Psoas muscle (tissue), 8 donors: ENCODE measurements around the gene SERPINB1. TPM values are rescaled to one million over a fixed set of nuclear protein-coding genes. Genes with fewer than 3 reads are reported as not detected.
"Not testable (repeated sequence)": the region's sequence is repeated elsewhere in the genome, so short reads cannot be mapped to it uniquely, and the experiment has no call there.

Experiments
- ATAC-seq, 4 donors: fragments of 200-7000 bp; cut with Tn5 transposase; one replicate each; pipeline ENCODE4 v1.9.1; 2020; ENCODE audit warnings: moderate library complexity in 3 of 4, mild to moderate bottlenecking in 2 of 4
- DNase-seq, 2 donors: peaks; one replicate each; pipeline ENCODE4 v3.0.0-alpha.2; 2020
- H3K27ac ChIP-seq: fragments of 200-600 bp; one replicate; pipeline ENCODE4 v1.8.0; 2022
- H3K27me3 ChIP-seq, 3 donors: fragments of 200-600 bp in 1 of 3; one replicate each; pipeline versions ENCODE4 v1.6.1 to v1.8.0; 2013 to 2022; ENCODE audit warnings: low read length in 2 of 3, mild to moderate bottlenecking in 2 of 3, moderate library complexity in 1 of 3; ENCODE audit not compliant: insufficient read depth in 3 of 3
- H3K36me3 ChIP-seq, 2 donors: fragments of 200-600 bp in 1 of 2; one replicate each; pipeline versions ENCODE4 v1.6.1 to v1.8.0; 2013 to 2022; ENCODE audit warnings: low read depth in 1 of 2, mild to moderate bottlenecking in 1 of 2, moderate library complexity in 1 of 2; ENCODE audit not compliant: insufficient read depth in 1 of 2
- H3K4me1 ChIP-seq: fragments of 200-600 bp; one replicate; pipeline ENCODE4 v1.8.0; 2022
- H3K4me3 ChIP-seq: fragments of 200-600 bp; one replicate; pipeline ENCODE4 v1.8.0; 2022; ENCODE audit warnings: mild to moderate bottlenecking
- H3K9me3 ChIP-seq: fragments of 200-600 bp; one replicate; pipeline ENCODE4 v1.8.0; 2022
- WGBS, 3 donors: extraction: QIAGEN DNeasy Blood & Tissue Kit; methylation state at CpG; one replicate each; pipeline versions ENCODE4 v1.1.6 to v1.1.7; 2013; 5-methylcytosine and 5-hydroxymethylcytosine counted together
- intact Hi-C, 2 donors: fragments of 100-400 bp; cut with DNase I; formaldehyde crosslinking; loops; one replicate each; pipeline versions ENCODE4 v1.11.0 to v1.14.2; 2022
- polyA plus RNA-seq, 3 donors: library from polyadenylated mRNA; stranded (reverse); fragments of 200-250 nt; gene quantifications; one replicate each; pipeline ENCODE4 v1.2.3, GENCODE V29; 2013
- total RNA-seq, 4 donors: library from RNA; stranded (reverse); fragmentation: NEBNext Ultra II Directional in 2 of 4; extraction: Animal tissue kit (Norgen Biotek cat#: 25700) in 2 of 4; gene quantifications; one replicate each; pipeline versions ENCODE4 v1.2.1 to v1.2.4, GENCODE V29; 2021 to 2023
- TF ChIP-seq, protein P1 (sequence below): fragments of 200-600 bp; IDR thresholded peaks from one replicate; pipeline ENCODE4 v1.8.0; 2022; ENCODE audit warnings: antibody characterized with exemption
- donor health status: healthy with polysubstance abuse.
- donor health status: DM: no; HTN: no; CAD: no; lungs with moderate emphysema.
- donor health status: Bipolar disorder and iron deficiency.
- donor health status: healthy.
- donor health status: DM: yes; HTN: yes; CAD: no.
- donor health status: DM: no; HTN: no; CAD: no.
- donor health status: DM: no; HTN: no; CAD: no.
- donor health status: DM: yes; HTN: yes; CAD: no.

Gene SERPINB1
- total and polyA plus RNA-seq, 7 donors, result 10.2 to 131 (median 43.6) TPM

DNA sequence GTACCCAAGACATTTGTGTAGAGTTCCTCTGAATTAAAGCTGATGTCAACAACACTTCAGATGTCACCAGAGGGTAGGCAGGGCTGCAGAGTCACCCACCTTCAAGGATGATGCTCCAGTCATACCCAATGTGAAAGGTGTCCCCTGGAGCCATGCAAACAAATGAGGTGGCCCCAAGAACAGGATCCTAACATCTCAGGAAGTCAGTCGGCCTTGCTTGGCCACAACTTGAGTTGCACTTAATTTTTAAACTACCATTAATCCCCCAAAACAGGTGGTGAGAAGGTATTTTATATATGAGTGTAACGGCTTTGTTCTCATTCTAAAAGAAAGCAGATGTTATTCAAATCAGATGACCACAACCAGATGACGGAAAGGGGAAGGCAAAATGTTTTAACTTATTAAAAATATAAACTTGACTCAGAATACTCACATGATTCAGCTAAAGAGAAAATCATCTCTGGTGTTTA, 21.1 kb upstream of the SERPINB1 start:
- ATAC-seq (no peak), DNase-seq (no peak)
- no peak overlapping the region for H3K27ac ChIP-seq
- TF ChIP-seq, protein P1, sequence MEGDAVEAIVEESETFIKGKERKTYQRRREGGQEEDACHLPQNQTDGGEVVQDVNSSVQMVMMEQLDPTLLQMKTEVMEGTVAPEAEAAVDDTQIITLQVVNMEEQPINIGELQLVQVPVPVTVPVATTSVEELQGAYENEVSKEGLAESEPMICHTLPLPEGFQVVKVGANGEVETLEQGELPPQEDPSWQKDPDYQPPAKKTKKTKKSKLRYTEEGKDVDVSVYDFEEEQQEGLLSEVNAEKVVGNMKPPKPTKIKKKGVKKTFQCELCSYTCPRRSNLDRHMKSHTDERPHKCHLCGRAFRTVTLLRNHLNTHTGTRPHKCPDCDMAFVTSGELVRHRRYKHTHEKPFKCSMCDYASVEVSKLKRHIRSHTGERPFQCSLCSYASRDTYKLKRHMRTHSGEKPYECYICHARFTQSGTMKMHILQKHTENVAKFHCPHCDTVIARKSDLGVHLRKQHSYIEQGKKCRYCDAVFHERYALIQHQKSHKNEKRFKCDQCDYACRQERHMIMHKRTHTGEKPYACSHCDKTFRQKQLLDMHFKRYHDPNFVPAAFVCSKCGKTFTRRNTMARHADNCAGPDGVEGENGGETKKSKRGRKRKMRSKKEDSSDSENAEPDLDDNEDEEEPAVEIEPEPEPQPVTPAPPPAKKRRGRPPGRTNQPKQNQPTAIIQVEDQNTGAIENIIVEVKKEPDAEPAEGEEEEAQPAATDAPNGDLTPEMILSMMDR, result no peak
- peaks cover 13% of the 10 kb centered on the region for H3K4me1 ChIP-seq
- no peaks in the 10 kb centered on the region for H3K36me3 ChIP-seq
- WGBS, 3 donors, result 46 to 54% (median 50%) methylated on average over 3 of the region's 3 CpGs
- intact Hi-C loops, result no loop called here
- no peaks in the 10 kb centered on the region for H3K27me3 ChIP-seq
- no peak overlapping the region for H3K4me3 ChIP-seq
- H3K9me3 ChIP-seq, result no peaks in the 10 kb centered on the region

DNA sequence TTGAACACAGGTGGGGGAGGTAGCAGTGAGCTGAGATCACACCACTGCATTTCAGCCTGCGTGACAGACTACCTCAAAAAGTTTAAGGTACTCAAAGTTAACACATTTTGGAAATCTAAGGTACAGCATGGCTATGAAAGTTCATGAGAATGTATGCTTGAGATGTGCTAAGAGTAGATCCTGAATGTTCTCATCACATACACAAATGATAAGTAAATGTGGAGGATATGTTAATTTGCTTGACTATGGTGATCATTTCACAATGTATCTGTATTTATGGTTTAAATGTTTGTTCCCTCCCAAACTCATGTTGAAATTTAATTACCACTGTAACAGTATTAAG, 20.1 kb upstream of the SERPINB1 start:
- no peak overlapping the region for H3K27ac ChIP-seq
- H3K9me3 ChIP-seq, result no peaks in the 10 kb centered on the region
- TF ChIP-seq, protein P1, result no peak
- 96 to 100% (median 100%) methylated on average over 1 of the region's 1 CpG for WGBS, 3 donors
- DNase-seq, result no peak
- H3K4me1 ChIP-seq, result peaks cover 13% of the 10 kb centered on the region
- intact Hi-C loops, result no loop called here
- no peak for ATAC-seq
- H3K4me3 ChIP-seq, result no peak overlapping the region
- no peaks in the 10 kb centered on the region for H3K36me3 ChIP-seq
- H3K27me3 ChIP-seq, result no peaks in the 10 kb centered on the region

DNA sequence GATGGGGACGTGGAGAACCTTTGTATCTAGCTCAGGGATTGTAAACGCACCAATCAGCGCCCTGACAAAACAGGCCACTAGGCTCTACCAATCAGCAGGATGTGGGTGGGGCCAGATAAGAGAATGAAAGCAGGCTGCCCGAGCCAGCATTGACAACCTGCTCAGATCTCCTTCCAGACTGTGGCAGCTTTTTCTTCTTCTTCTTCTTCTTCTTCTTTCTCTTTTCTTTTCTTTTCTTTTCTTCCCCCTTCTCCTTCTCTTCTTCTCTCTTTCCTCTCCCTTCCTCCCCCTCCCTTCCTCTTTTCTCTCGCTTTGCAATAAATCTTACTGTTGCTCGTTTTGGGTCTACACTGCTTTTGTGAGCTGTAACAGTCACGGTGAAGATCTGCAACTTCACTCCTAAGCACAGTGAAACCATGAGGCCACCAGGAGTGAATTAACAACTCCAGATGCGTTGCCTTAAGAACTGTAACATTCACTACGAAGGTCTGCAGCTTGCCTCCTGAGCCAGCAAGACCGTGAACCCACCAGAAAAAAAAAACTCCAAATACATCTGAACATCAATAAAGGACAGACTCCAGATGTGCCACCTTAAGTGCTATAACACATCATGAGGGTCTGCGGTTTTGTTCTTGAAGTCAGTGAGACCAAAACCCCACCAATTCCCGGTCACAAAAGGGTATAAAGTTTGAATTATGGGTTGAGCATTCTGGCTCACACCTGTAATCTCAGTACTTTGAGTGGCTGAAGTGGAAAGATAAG, 19.6 kb upstream of the SERPINB1 start:
- H3K9me3 ChIP-seq, result no peaks in the 10 kb centered on the region
- H3K4me1 ChIP-seq, result peaks cover 9% of the 10 kb centered on the region
- no peaks in the 10 kb centered on the region for H3K36me3 ChIP-seq
- no peak overlapping the region for H3K4me3 ChIP-seq
- TF ChIP-seq, protein P1, result no peak
- WGBS, 3 donors, result 73 to 82% (median 74%) methylated on average over 9 to 11 of the region's 12 CpGs
- DNase-seq (no peak), ATAC-seq (no peak)
- no peaks in the 10 kb centered on the region for H3K27me3 ChIP-seq
- no peak overlapping the region for H3K27ac ChIP-seq
- intact Hi-C loops, result no loop called here

DNA sequence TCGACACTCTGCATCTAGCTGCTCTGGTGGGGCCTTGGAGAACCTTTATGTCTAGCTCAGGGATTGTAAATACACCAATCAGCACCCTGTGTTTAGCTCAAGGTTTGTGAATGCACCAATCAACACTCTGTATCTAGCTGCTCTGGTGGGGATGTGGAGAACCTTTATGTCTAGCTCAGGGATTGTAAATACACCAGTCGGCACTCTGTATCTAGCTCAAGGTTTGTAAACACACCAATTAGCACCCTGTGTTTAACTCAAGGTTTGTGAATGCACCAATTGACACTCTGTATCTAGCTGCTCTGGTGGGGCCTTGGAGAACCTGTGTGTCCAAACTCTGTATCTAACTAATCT, 19.0 kb upstream of the SERPINB1 start:
- DNase-seq, H3K27me3 ChIP-seq, intact Hi-C loops, H3K27ac ChIP-seq, H3K4me1 ChIP-seq, H3K4me3 ChIP-seq, ATAC-seq, H3K9me3 ChIP-seq, H3K36me3 ChIP-seq: not testable (repeated sequence)
- WGBS, 3 donors, result 92 to 100% (median 97%) methylated on average over 2 of the region's 2 CpGs

DNA sequence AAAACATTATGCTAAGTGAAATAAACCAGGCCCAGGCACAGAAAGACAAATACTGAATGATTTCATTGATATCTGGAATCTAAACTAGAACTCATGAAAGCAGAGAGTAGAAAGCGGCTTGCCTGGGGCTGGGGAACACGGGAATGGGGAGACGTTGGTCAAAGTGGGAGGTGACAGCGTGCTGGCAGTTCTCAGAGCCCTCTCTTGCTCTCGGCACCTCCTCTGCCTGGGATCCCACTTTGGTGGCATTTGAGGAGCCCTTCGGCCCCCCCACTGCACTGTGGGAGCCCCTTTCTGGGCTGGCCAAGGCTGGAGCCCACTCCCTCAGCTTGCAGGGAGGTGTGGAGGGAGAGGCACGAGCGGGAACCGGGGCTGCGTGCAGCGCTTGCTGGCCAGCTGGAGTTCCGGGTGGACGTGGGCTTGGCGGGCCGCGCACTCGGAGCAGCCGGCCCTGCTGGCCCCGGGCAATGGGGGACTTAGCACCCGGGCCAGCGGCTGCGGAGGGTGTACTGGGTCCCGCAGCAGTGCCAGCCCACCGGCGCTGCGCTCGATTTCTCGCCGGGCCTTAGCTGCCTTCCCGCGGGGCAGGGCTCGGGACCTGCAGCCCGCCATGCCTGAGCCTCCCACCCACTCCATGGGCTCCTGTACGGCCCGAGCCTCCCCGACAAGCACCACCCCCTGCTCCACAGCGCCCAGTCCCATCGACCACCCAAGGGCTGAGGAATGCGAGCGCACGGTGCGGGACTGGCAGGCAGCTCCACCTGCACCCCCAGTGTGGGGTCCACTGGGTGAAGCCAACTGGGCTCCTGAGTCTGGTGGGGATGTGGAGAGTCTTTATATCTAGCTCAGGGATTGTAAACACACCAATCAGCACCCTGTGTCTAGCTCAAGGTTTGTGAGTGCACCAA, 18.4 kb upstream of the SERPINB1 start:
- ATAC-seq, H3K27ac ChIP-seq, H3K36me3 ChIP-seq, DNase-seq, intact Hi-C loops, H3K9me3 ChIP-seq, H3K27me3 ChIP-seq, H3K4me1 ChIP-seq, H3K4me3 ChIP-seq: not testable (repeated sequence)
- WGBS, 3 donors, result 95% methylated on average over 29 to 42 of the region's 42 CpGs
